Activated T-cell treated with anti-CD3 and anti-CD28 coated beads, Interleukin-2, amount 50 U/mL, for 24 hours (primary cell): Measurements from ENCODE around the gene MRM3.
A peak's percentile ranks its signal among the peaks of the same experiment; 100 is the strongest.
"Not testable (repeated sequence)": the region's sequence is repeated elsewhere in the genome, so short reads cannot be mapped to it uniquely, and the experiment has no call there.

Source experiments
- DNase-seq: peaks from one replicate; pipeline ENCODE4 v3.0.0-alpha.2; 2020
- H3K27ac Mint-ChIP-seq: 2 replicates; pipeline ENCODE4 v1.8.0; 2020; ENCODE audit warnings: mild to moderate bottlenecking, mixed read lengths
- H3K27me3 Mint-ChIP-seq: 2 replicates; pipeline ENCODE4 v1.8.0; 2020; ENCODE audit warnings: mixed read lengths
- H3K36me3 Mint-ChIP-seq: 2 replicates; pipeline ENCODE4 v1.8.0; 2020; ENCODE audit warnings: low read depth, mixed read lengths
- H3K4me1 Mint-ChIP-seq: 2 replicates; pipeline ENCODE4 v1.8.0; 2020; ENCODE audit warnings: low read depth, mixed read lengths
- H3K4me3 Mint-ChIP-seq: 2 replicates; pipeline ENCODE4 v1.8.0; 2020; ENCODE audit warnings: mild to moderate bottlenecking, moderate library complexity, mixed read lengths
- H3K9me3 Mint-ChIP-seq: 2 replicates; pipeline ENCODE4 v1.8.0; 2020; ENCODE audit warnings: mixed read lengths

The MRM3 gene

DNA sequence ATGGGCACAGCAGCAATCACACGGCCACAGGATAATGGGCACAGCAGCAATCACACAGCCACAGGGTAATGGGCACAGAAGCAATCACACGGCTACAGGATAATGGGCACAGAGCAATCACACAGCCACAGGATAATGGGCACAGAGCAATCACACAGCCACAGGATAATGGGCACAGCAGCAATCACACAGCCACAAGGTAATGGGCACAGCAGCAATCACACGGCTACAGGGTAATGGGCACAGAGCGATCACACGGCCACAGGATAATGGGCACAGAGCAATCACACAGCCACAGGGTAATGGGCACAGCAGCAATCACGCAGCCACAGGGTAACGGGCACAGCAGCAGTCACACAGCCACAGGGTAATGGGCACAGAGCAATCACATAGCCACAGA, 32.8 kb upstream of the MRM3 start:
- H3K4me3 Mint-ChIP-seq = peak overlapping the region; percentile 99
- not testable (repeated sequence) for H3K27me3 Mint-ChIP-seq

GRCh38 chr17:750431-751037, 31.6 kb upstream of the MRM3 start:
- Mint-ChIP-seq H3K27me3 (no peaks in the 10 kb centered on the region), H3K27ac (peak overlapping the region; percentile 98), H3K36me3 (peaks cover 60% of the 10 kb centered on the region), H3K4me1 (peaks cover 43% of the 10 kb centered on the region), H3K9me3 (peaks cover 4% of the 10 kb centered on the region), H3K4me3 (peak overlapping the region; percentile 99)
- no peak for DNase-seq

More for the DNA sequence above, 32.8 kb upstream of the MRM3 start:
- Mint-ChIP-seq H3K27ac (peak overlapping the region; percentile 82), H3K4me1 (peaks cover 43% of the 10 kb centered on the region), H3K36me3 (peaks cover 70% of the 10 kb centered on the region)
- not testable (repeated sequence) for DNase-seq, H3K9me3 Mint-ChIP-seq

GRCh38 chr17:751269-752001, 30.7 kb upstream of the MRM3 start:
- no peak for DNase-seq
- H3K36me3 Mint-ChIP-seq = peaks cover 60% of the 10 kb centered on the region
- H3K27me3 Mint-ChIP-seq = no peaks in the 10 kb centered on the region
- H3K4me1 Mint-ChIP-seq = peaks cover 43% of the 10 kb centered on the region
- peak overlapping the region; percentile 98 for H3K27ac Mint-ChIP-seq
- peak overlapping the region; percentile 99 for H3K4me3 Mint-ChIP-seq
- H3K9me3 Mint-ChIP-seq = peaks cover 4% of the 10 kb centered on the region

- Mint-ChIP-seq H3K27me3 (no peaks in the 10 kb centered on the region), H3K27ac (peak within 1 kb of the TSS; percentile 98), H3K4me1 (peaks cover 43% of the 10 kb centered on the region), H3K36me3 (peaks cover 60% of the 10 kb centered on the region), H3K9me3 (peaks cover 4% of the 10 kb centered on the region), H3K4me3 (peak within 1 kb of the TSS; percentile 99)
- peak; percentile 100 for DNase-seq
Observed at GRCh38 chr17:752002-752619, 30.0 kb upstream of the MRM3 start, which contains the start of gene GEMIN4. GEMIN4 (minus strand) TSS chr17:752264; CDS start chr17:752142, 122 bp downstream.

- H3K27me3 Mint-ChIP-seq = no peaks in the 10 kb centered on the region
- H3K9me3 Mint-ChIP-seq = peaks cover 4% of the 10 kb centered on the region
- peak overlapping the region; percentile 99 for H3K4me3 Mint-ChIP-seq
- H3K27ac Mint-ChIP-seq = peak overlapping the region; percentile 98
- peaks cover 57% of the 10 kb centered on the region for H3K36me3 Mint-ChIP-seq
- H3K4me1 Mint-ChIP-seq = peaks cover 43% of the 10 kb centered on the region
- no peak for DNase-seq
Observed at GRCh38 chr17:752620-753219, 29.4 kb upstream of the MRM3 start.

GRCh38 chr17:753418-753817, 28.7 kb upstream of the MRM3 start:
- Mint-ChIP-seq H3K27me3 (no peaks in the 10 kb centered on the region), H3K36me3 (peaks cover 54% of the 10 kb centered on the region), H3K27ac (peak overlapping the region; percentile 5), H3K9me3 (peaks cover 4% of the 10 kb centered on the region), H3K4me1 (peaks cover 37% of the 10 kb centered on the region), H3K4me3 (peak overlapping the region; percentile 24)
- DNase-seq = no peak

GRCh38 chr17:755319-755961, 26.7 kb upstream of the MRM3 start:
- H3K36me3 Mint-ChIP-seq = peaks cover 56% of the 10 kb centered on the region
- not testable (repeated sequence) for H3K9me3 Mint-ChIP-seq, H3K27me3 Mint-ChIP-seq, H3K27ac Mint-ChIP-seq, DNase-seq, H3K4me3 Mint-ChIP-seq
- peaks cover 22% of the 10 kb centered on the region for H3K4me1 Mint-ChIP-seq

- not testable (repeated sequence) for H3K4me3 Mint-ChIP-seq, H3K27ac Mint-ChIP-seq, H3K9me3 Mint-ChIP-seq, DNase-seq, H3K27me3 Mint-ChIP-seq
- H3K4me1 Mint-ChIP-seq = peaks cover 15% of the 10 kb centered on the region
- peaks cover 56% of the 10 kb centered on the region for H3K36me3 Mint-ChIP-seq
Observed at GRCh38 chr17:756010-756567, 26.1 kb upstream of the MRM3 start.

DNA sequence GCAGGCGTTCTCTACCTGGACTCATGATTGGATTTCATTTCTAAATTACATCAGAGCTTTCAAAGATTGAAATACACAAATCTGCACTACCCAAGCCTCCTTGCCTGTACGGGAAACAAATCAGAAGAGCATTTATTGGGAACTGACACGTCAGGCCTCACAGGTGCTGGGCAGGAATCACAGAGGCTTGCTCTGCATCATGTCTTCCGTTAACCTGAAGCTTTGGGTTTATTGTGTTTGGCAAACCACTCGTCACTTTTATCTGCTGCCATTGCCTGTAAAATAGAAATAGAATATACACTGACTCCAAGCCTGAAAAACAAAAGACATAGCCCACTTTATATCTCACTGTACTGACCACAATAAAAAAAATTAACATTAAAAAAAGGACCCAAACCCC, 22.2 kb upstream of the MRM3 start:
- Mint-ChIP-seq H3K4me1 (no peaks in the 10 kb centered on the region), H3K27ac (no peak overlapping the region), H3K4me3 (no peak overlapping the region), H3K9me3 (no peaks in the 10 kb centered on the region), H3K27me3 (no peaks in the 10 kb centered on the region), H3K36me3 (peaks cover 76% of the 10 kb centered on the region)
- DNase-seq = no peak

- no peak overlapping the region for H3K4me3 Mint-ChIP-seq
- peaks cover 80% of the 10 kb centered on the region for H3K36me3 Mint-ChIP-seq
- no peaks in the 10 kb centered on the region for H3K27me3 Mint-ChIP-seq
- DNase-seq = no peak
- no peaks in the 10 kb centered on the region for H3K4me1 Mint-ChIP-seq
- H3K9me3 Mint-ChIP-seq = no peaks in the 10 kb centered on the region
- H3K27ac Mint-ChIP-seq = no peak overlapping the region
Observed at GRCh38 chr17:760371-760770, 21.8 kb upstream of the MRM3 start.

DNA sequence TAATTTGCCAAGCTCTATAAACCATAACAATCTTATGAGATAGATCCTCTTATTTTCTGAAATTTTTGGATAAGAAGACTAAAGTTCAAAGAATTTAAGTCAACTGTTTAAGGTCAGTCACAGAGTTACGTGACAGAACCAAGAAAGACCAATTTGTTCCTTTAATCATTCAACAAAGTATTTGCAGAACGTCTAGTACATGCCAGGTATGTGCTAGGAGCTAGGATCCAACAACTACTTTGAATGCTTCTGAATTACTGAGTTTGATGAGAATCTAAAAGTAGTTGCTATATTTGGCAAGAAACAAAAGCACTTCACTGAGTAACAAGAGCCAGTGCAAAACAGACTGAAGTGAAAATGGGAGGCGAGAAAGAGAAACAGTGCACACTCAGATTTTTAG, 15.1 kb upstream of the MRM3 start:
- DNase-seq = no peak
- Mint-ChIP-seq H3K4me3 (no peak overlapping the region), H3K4me1 (no peaks in the 10 kb centered on the region), H3K27ac (no peak overlapping the region), H3K27me3 (no peaks in the 10 kb centered on the region), H3K36me3 (peaks cover 77% of the 10 kb centered on the region), H3K9me3 (no peaks in the 10 kb centered on the region)

DNA sequence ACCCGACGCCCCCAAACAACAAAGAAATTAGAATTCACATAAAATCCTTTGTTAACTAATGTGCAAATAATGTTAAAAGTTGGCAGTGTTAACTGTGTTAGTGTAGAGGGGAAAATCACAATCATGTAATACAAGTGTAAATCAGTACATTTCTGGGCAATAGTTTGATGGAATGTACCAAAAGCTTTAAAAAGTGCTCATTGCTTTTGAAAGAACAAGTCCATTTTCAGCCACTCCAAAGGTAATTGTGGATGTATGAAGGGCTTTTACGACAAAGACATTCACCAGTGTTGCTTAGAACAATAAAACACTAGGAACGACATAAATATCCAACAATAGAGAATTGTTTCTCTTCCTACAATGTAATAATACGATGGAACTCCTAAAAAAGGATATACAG, 9.1 kb upstream of the MRM3 start:
- H3K9me3 Mint-ChIP-seq = no peaks in the 10 kb centered on the region
- H3K4me3 Mint-ChIP-seq = no peak overlapping the region
- H3K4me1 Mint-ChIP-seq = peaks cover 22% of the 10 kb centered on the region
- no peak for DNase-seq
- peak overlapping the region; percentile 91 for H3K27ac Mint-ChIP-seq
- H3K27me3 Mint-ChIP-seq = no peaks in the 10 kb centered on the region
- H3K36me3 Mint-ChIP-seq = peaks cover 91% of the 10 kb centered on the region

GRCh38 chr17:773467-774312, 8.5 kb upstream of the MRM3 start:
- Mint-ChIP-seq H3K27me3 (no peaks in the 10 kb centered on the region), H3K27ac (peak overlapping the region; percentile 91), H3K9me3 (no peaks in the 10 kb centered on the region), H3K36me3 (peaks cover 94% of the 10 kb centered on the region), H3K4me1 (peaks cover 25% of the 10 kb centered on the region), H3K4me3 (peak overlapping the region; percentile 54)
- no peak for DNase-seq
